Measurements from ENCODE around the gene MRC2. TPM values are rescaled to one million over a fixed set of nuclear protein-coding genes. Genes with fewer than 3 reads are reported as not detected.
A peak's percentile ranks its signal among the peaks of the same experiment; 100 is the strongest.
"Not testable (repeated sequence)": the region's sequence is repeated elsewhere in the genome, so short reads cannot be mapped to it uniquely, and the experiment has no call there.

The MRC2 gene, protein sequence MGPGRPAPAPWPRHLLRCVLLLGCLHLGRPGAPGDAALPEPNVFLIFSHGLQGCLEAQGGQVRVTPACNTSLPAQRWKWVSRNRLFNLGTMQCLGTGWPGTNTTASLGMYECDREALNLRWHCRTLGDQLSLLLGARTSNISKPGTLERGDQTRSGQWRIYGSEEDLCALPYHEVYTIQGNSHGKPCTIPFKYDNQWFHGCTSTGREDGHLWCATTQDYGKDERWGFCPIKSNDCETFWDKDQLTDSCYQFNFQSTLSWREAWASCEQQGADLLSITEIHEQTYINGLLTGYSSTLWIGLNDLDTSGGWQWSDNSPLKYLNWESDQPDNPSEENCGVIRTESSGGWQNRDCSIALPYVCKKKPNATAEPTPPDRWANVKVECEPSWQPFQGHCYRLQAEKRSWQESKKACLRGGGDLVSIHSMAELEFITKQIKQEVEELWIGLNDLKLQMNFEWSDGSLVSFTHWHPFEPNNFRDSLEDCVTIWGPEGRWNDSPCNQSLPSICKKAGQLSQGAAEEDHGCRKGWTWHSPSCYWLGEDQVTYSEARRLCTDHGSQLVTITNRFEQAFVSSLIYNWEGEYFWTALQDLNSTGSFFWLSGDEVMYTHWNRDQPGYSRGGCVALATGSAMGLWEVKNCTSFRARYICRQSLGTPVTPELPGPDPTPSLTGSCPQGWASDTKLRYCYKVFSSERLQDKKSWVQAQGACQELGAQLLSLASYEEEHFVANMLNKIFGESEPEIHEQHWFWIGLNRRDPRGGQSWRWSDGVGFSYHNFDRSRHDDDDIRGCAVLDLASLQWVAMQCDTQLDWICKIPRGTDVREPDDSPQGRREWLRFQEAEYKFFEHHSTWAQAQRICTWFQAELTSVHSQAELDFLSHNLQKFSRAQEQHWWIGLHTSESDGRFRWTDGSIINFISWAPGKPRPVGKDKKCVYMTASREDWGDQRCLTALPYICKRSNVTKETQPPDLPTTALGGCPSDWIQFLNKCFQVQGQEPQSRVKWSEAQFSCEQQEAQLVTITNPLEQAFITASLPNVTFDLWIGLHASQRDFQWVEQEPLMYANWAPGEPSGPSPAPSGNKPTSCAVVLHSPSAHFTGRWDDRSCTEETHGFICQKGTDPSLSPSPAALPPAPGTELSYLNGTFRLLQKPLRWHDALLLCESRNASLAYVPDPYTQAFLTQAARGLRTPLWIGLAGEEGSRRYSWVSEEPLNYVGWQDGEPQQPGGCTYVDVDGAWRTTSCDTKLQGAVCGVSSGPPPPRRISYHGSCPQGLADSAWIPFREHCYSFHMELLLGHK (N-terminal part only)
- 57.8 and 80.5 TPM in 2 replicates for total RNA-seq (2014; rRNA removed; shearing (Covaris generic))

DNA sequence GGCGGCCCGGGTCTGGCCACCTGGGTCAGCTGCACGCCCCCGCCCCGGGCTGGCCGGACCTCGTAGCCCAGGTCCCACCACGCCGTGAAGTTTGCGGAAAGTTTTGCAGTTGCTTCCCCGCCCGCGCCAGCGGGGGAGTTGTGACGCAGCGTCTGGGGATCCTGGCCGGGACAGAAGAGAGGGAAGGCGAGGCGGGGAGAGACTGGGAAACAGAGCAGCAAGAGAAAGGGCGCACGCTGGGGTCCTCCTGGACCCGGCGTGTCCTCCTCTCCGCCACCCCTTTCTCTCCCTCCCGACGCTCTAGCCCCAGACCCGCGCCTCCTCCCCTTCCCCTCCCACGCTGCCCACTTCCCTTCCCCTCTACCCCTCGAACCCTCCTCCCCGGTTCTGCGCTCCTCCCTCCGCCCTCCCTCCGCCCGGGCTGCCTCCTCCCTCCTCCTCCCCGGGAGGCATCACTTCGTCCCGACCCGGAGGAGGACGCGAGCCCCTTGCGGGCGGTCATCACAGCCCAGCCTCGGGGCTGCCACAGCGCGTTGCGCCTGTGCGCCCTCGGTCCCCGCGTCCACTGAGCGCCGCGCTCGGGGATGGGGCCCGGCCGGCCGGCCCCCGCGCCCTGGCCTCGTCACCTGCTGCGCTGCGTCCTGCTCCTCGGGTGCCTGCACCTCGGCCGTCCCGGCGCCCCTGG is at the start of gene MRC2:
Gene MRC2 (plus strand): TSS at position 452 of the 685 bp plus-strand sequence. CDS start 133 bp downstream, at position 585.
- peak within 1 kb of the TSS; percentile 89 for H3K4me3 ChIP-seq (ENCODE audit: insufficient read depth, low read depth, low read length)
- H3K36me3 ChIP-seq (replicated peaks; ENCODE audit: control insufficient read depth, insufficient read depth, low read length), result no peaks in the 10 kb centered on the region
- peak; percentile 91 for DNase-seq
- H3K27me3 ChIP-seq (ENCODE audit: control insufficient read depth, insufficient read depth, low read length), result peaks cover 2% of the 10 kb centered on the region; the same call in 1 of the 2 replicates

DNA sequence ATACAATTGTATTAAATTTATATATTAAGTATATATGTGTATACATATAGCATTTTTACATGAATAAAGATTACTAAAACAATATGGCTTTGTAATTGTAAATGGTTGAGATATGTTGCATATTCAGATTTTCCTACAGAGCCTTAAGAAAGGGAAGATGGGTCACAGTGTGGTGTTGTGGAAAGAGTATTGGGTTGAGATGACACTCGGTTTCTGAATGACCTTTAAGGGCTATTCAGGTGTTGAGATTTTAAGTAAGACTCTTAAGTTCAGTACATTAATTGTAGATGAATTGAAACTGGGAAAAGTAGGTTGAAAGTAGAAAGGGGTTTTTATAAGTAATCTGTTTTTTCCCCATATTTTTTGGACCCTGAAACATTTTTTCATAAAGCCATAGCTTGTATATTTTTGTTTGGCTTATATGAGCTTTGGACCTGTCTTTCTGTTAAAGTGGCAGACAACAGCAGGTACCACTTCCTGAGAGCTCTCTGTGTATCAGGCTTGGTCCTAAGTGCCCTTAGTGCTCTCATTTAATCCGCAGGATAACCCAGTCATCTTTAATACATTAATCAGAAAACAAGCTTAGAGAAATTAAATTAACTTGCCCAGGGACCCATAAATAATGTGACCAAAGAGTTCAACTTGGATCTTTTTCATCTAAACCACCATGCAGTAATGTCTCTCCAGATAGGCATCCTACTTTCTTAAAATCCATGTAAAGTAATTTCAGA is 48.5 kb upstream of the MRC2 start:
- no peak for DNase-seq
- peaks cover 1% of the 10 kb centered on the region for H3K36me3 ChIP-seq (replicated peaks; ENCODE audit: control insufficient read depth, insufficient read depth, low read length)

DNA sequence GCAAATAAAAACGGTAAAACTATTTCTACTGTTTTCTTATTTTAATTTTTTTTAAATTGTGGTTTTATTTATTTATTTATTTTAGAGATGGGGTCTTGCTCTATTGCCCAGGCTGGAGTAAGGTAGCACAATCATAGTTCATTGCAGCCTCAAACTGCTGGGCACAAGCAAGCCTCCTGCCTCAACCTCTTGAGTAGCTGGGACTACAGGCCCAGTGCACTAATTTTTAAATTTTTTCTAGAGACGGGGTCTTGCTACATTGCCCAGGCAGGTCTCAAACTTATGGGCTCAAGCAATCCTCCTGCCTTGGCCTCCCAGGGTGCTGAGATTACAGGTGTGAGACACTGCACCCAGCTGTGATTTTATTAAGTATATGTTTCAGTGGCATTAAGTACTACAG is 46.5 kb upstream of the MRC2 start:
- Histone ChIP-seq H3K27me3 (ENCODE audit: control insufficient read depth, insufficient read depth, low read length) (no peaks in the 10 kb centered on the region), H3K4me3 (ENCODE audit: insufficient read depth, low read depth, low read length) (no peak overlapping the region), H3K36me3 (replicated peaks; ENCODE audit: control insufficient read depth, insufficient read depth, low read length) (peaks cover 1% of the 10 kb centered on the region)
- DNase-seq, result no peak

More for the DNA sequence above, 48.5 kb upstream of the MRC2 start:
- Histone ChIP-seq H3K4me3 (ENCODE audit: insufficient read depth, low read depth, low read length) (no peak overlapping the region), H3K27me3 (ENCODE audit: control insufficient read depth, insufficient read depth, low read length) (no peaks in the 10 kb centered on the region)

DNA sequence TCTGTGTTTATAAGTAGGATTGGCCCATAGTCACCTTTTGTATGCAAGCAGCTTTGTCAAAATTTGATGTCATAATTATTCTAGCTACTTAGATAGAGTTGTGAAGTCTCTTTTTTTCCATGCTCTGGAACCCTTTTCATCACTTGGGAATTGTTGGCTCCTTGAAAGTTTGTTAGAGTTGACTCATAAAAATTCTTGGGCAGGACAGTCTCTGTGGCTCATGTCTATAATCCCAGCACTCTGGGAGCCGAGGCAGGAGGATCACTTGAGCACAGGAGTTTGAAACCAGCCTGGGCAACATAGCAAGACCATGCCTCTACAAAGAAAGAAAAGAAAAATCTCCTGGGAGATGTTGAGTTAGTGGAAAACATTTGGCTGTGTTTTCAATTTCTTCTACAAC is 45.7 kb upstream of the MRC2 start:
- Histone ChIP-seq H3K27me3 (ENCODE audit: control insufficient read depth, insufficient read depth, low read length) (no peaks in the 10 kb centered on the region), H3K4me3 (ENCODE audit: insufficient read depth, low read depth, low read length) (no peak overlapping the region), H3K36me3 (replicated peaks; ENCODE audit: control insufficient read depth, insufficient read depth, low read length) (peaks cover 2% of the 10 kb centered on the region)
- DNase-seq, result no peak

DNA sequence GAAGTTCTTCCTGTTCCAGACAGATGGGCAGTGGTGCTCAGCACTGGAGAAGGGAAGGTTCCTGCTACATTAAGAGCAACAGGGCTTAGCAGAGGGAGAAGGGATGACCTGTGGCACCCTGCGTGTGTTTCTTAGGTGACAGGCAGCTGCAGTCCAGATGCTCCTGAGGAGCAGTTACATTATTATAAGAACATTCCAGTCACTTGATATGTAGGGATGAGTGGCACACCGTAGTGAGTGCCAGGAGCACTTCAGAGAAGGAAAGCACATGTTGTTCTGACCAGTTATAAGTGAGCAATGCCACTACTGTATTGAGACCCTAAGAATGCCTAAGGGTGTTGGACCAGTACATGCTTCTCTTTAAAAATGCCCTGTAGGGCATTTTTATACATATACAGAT is 39.9 kb upstream of the MRC2 start:
- no peaks in the 10 kb centered on the region for H3K27me3 ChIP-seq (ENCODE audit: control insufficient read depth, insufficient read depth, low read length)
- peaks cover 6% of the 10 kb centered on the region for H3K36me3 ChIP-seq (replicated peaks; ENCODE audit: control insufficient read depth, insufficient read depth, low read length)
- no peak overlapping the region for H3K4me3 ChIP-seq (ENCODE audit: insufficient read depth, low read depth, low read length)
- no peak for DNase-seq

DNA sequence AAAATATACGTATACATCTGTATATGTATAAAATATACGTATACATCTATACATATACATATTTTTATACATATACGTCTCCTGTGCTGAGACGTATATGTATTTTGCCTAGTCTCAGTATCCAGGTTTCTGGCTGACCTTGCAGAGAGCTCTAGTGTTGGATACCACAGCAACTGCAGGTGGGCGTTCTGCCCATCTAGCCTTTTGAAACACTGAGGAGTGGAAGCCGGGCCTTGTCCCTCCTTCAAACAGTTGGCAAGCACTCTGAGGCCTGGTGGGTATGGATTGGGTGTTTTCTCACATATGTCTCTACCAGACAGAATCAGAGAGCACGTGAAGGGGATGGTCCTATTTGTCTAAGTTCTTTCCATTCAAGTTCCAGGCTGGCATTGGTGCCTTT is 39.4 kb upstream of the MRC2 start:
- Histone ChIP-seq H3K27me3 (ENCODE audit: control insufficient read depth, insufficient read depth, low read length) (no peaks in the 10 kb centered on the region), H3K4me3 (ENCODE audit: insufficient read depth, low read depth, low read length) (no peak overlapping the region), H3K36me3 (replicated peaks; ENCODE audit: control insufficient read depth, insufficient read depth, low read length) (peaks cover 6% of the 10 kb centered on the region)
- no peak for DNase-seq

DNA sequence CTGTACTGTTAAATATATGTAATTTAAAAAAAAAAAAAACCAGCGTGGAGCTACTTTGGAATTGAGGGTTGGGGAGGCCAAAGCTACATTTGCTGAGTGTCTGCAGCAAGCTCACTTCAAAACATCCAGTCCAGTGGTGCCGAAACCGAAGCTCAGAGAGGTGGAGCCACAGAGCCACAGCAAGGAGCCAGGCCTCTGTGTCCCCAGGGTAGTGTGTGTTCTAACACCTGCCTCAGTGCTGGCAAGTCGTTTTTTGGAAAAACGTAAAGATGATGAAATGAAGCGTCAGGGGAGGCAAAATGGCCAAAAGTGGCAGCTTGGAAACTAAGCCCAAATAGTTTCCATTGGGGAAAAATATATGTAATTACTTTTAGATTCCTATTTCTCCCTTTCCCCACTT is 36.1 kb upstream of the MRC2 start:
- Histone ChIP-seq H3K4me3 (ENCODE audit: insufficient read depth, low read depth, low read length) (no peak overlapping the region), H3K27me3 (ENCODE audit: control insufficient read depth, insufficient read depth, low read length) (no peaks in the 10 kb centered on the region), H3K36me3 (replicated peaks; ENCODE audit: control insufficient read depth, insufficient read depth, low read length) (peaks cover 7% of the 10 kb centered on the region)
- DNase-seq, result no peak

DNA sequence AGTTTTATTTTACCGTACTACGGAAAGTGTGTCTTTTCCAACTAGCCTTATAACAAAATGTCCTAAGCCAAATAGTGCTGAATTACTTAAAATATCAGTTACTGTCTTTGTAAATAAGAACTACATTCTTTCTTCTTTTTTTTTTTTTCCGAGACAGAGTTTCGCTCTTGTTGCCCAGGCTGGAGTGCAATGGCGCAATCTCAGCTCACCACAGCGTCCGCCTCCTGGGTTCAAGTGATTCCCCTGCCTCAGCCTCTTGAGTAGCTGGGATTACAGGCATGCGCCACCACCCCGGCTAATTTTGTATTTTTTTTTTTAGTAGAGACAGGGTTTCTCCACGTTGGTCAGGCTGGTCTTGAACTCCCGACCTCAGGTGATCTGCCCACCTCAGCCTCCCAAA is 35.6 kb upstream of the MRC2 start:
- H3K4me3 ChIP-seq (ENCODE audit: insufficient read depth, low read depth, low read length); H3K27me3 ChIP-seq (ENCODE audit: control insufficient read depth, insufficient read depth, low read length); DNase-seq; H3K36me3 ChIP-seq (replicated peaks; ENCODE audit: control insufficient read depth, insufficient read depth, low read length): not testable (repeated sequence)

DNA sequence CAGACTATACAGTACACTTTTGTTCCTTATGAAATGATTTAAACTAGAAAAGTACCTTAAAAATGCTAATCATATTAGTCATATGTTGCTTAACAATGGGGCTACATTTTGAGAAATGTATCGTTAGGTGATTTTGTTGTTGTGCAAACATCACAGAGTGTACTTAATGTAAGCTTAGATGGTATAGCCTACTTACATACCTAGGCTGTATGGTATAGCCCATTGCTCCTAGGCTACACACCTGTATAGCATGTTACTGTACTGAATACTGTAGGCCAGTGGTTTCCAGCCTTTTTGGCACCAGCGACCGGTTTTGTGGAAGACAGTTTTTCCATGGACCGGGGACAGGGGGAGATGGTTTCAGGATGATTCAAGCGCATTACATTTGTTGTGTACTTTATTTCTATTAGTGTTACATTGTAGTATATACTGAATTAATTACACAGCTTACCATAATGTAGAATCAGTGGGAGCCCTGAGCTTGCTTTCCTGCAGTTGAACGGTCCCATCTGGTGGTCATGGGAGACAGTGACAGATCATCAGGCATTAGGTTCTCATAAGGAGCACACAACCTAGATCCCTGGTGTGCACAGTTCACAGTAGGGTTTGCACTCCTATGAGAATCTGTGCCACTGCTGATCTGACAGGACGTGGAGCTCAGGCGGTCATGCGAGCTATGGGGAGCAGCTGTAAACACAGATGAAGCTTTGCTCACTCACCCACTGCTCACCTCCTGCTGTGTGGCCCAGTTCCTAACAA is 35.0 kb upstream of the MRC2 start:
- no peak overlapping the region for H3K4me3 ChIP-seq (ENCODE audit: insufficient read depth, low read depth, low read length)
- H3K27me3 ChIP-seq (ENCODE audit: control insufficient read depth, insufficient read depth, low read length), result no peaks in the 10 kb centered on the region
- DNase-seq, result no peak
- H3K36me3 ChIP-seq (replicated peaks; ENCODE audit: control insufficient read depth, insufficient read depth, low read length), result peaks cover 9% of the 10 kb centered on the region

DNA sequence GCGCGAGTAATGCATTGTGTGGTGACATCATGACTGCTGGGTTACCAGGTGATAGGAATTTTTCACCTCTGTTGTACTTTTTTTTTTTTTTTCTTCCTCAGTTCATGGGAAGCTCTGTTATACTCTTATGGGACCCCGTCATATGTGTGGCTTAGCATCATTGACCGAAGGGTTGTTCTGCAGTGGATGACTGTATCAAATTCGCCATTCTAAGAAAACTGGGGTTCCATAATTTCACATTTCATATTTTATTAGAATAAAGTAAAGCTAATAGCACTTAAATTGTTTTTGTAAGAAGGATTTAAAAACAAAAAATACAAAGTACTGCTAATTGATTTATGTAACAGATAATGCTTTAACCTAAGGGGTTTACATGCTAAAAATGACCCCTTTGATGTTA is 32.0 kb upstream of the MRC2 start:
- DNase-seq, result no peak

DNA sequence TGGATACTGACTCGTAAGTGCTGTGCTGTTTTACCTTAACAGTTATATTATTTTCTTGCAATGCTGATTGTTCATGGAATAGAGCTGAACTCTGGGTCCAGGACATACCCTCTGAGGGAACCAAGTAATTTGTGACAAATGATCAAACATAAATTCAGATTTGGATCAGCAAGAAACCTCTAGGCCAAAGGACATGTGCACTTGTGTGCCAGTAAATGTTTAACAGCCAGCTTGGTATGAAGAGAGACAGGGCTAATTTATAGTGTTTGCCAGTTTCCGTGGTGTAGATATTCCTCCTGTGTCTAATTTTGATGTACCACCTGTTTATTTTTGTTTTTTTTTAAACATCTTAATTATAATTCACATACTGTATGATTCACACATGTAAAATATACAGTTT is 30.8 kb upstream of the MRC2 start:
- Histone ChIP-seq H3K4me3 (ENCODE audit: insufficient read depth, low read depth, low read length) (no peak overlapping the region), H3K36me3 (replicated peaks; ENCODE audit: control insufficient read depth, insufficient read depth, low read length) (peaks cover 5% of the 10 kb centered on the region), H3K27me3 (ENCODE audit: control insufficient read depth, insufficient read depth, low read length) (no peaks in the 10 kb centered on the region)
- no peak for DNase-seq

More for the DNA sequence above, 32.0 kb upstream of the MRC2 start:
- Histone ChIP-seq H3K27me3 (ENCODE audit: control insufficient read depth, insufficient read depth, low read length) (no peaks in the 10 kb centered on the region), H3K4me3 (ENCODE audit: insufficient read depth, low read depth, low read length) (no peak overlapping the region), H3K36me3 (replicated peaks; ENCODE audit: control insufficient read depth, insufficient read depth, low read length) (peaks cover 5% of the 10 kb centered on the region)

DNA sequence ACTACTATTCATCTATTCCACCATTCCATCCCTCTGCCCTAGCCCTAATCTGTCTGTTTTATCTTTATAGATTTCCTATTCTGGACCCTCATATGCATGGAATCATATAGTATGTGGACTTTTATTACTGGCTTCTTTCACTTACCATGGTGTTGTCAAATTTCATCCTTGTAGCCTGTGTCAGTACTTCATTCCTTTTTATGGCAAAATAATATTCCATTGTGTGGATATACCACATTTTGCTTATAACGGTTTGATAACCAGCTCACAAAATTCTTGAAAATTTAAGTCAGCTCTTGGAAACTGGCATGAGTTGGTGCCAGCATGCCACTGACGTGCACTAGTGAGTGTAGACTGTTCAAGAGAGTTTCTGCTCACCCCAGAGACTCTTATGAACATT is 30.3 kb upstream of the MRC2 start:
- no peak for DNase-seq
- Histone ChIP-seq H3K36me3 (replicated peaks; ENCODE audit: control insufficient read depth, insufficient read depth, low read length) (peaks cover 5% of the 10 kb centered on the region), H3K27me3 (ENCODE audit: control insufficient read depth, insufficient read depth, low read length) (no peaks in the 10 kb centered on the region), H3K4me3 (ENCODE audit: insufficient read depth, low read depth, low read length) (no peak overlapping the region)

DNA sequence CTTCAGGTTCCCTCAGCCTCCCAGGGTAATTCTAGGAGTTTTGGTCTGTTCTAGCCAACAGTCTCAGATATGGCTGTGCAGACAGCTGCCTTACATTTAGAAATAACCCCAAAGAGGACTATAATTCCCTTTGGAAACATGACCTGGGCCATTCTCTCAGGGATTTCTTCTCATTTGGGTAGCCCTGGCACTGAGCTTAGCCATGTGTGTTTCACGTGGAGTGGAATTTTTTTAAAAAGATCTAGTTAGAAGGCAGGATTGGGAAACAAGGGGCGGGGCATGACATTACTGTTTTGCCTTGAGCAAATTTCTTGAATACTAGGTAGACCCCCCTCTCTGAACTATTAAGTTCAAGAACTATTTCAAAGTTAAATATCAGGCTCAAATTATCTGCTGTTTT is 29.6 kb upstream of the MRC2 start:
- H3K27me3 ChIP-seq (ENCODE audit: control insufficient read depth, insufficient read depth, low read length), result no peaks in the 10 kb centered on the region
- H3K36me3 ChIP-seq (replicated peaks; ENCODE audit: control insufficient read depth, insufficient read depth, low read length), result peaks cover 7% of the 10 kb centered on the region
- H3K4me3 ChIP-seq (ENCODE audit: insufficient read depth, low read depth, low read length), result no peak overlapping the region
- no peak for DNase-seq

Data from H7 (cell line).